ENCODE measurements around the gene HBG1. TPM values are rescaled to one million over a fixed set of nuclear protein-coding genes. Genes with fewer than 3 reads are reported as not detected.
A peak's percentile ranks its signal among the peaks of the same experiment; 100 is the strongest.

HBG1 gene
- total RNA-seq, 1 experiment from 2014 or later = 2.3 TPM

DNA sequence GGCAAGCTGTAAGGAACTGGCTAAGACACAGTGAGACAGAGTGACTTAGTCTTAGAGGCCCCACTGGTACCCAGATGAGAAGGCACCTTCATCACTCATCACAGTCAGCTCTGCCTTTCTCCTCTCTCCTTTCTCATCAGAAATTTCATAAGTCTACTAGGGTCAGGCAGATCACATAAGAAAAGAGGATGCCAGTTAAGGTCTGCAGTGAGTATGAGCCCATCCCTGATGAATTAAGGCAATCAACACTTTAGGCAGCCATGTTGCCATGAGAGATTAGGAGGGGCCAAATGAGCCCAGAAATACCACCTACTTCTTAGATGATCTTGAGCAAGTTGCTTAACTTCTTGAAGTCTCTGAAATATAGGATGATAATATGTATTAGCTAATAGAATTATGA is 31.9 kb upstream of the HBG1 start:
- BruUV-seq (replicated peaks) = no TSS peak
- Histone ChIP-seq H3K27ac (ENCODE audit: low read length) (no peak overlapping the region), H3K4me1 (ENCODE audit: control insufficient read depth, insufficient read depth, low read length) (peaks cover 7% of the 10 kb centered on the region; the same call in 1 of the 2 replicates), H3K4me3 (ENCODE audit: low read depth in 2 of 2, low read length in 2 of 2) (no peak overlapping the region), H3K36me3 (ENCODE audit: control insufficient read depth, insufficient read depth, low read length) (no peaks in the 10 kb centered on the region), H3K27me3 (ENCODE audit: control insufficient read depth, insufficient read depth, low read length) (no peaks in the 10 kb centered on the region), H3K9me3 (ENCODE audit: control insufficient read depth, insufficient read depth, low read depth, low read length) (no peaks in the 10 kb centered on the region)
- TF ChIP-seq, protein P1, sequence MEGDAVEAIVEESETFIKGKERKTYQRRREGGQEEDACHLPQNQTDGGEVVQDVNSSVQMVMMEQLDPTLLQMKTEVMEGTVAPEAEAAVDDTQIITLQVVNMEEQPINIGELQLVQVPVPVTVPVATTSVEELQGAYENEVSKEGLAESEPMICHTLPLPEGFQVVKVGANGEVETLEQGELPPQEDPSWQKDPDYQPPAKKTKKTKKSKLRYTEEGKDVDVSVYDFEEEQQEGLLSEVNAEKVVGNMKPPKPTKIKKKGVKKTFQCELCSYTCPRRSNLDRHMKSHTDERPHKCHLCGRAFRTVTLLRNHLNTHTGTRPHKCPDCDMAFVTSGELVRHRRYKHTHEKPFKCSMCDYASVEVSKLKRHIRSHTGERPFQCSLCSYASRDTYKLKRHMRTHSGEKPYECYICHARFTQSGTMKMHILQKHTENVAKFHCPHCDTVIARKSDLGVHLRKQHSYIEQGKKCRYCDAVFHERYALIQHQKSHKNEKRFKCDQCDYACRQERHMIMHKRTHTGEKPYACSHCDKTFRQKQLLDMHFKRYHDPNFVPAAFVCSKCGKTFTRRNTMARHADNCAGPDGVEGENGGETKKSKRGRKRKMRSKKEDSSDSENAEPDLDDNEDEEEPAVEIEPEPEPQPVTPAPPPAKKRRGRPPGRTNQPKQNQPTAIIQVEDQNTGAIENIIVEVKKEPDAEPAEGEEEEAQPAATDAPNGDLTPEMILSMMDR (IDR thresholded peaks at IDR 0.05) = no peak
- no peak for TF ChIP-seq TCF7L2 (IDR thresholded peaks at IDR 0.05; ENCODE audit: low read depth, low read length)
- TF ChIP-seq POLR2AphosphoS5 (IDR thresholded peaks at IDR 0.05; ENCODE audit: low read depth, low read length) = no peak
- TF ChIP-seq, protein P2, sequence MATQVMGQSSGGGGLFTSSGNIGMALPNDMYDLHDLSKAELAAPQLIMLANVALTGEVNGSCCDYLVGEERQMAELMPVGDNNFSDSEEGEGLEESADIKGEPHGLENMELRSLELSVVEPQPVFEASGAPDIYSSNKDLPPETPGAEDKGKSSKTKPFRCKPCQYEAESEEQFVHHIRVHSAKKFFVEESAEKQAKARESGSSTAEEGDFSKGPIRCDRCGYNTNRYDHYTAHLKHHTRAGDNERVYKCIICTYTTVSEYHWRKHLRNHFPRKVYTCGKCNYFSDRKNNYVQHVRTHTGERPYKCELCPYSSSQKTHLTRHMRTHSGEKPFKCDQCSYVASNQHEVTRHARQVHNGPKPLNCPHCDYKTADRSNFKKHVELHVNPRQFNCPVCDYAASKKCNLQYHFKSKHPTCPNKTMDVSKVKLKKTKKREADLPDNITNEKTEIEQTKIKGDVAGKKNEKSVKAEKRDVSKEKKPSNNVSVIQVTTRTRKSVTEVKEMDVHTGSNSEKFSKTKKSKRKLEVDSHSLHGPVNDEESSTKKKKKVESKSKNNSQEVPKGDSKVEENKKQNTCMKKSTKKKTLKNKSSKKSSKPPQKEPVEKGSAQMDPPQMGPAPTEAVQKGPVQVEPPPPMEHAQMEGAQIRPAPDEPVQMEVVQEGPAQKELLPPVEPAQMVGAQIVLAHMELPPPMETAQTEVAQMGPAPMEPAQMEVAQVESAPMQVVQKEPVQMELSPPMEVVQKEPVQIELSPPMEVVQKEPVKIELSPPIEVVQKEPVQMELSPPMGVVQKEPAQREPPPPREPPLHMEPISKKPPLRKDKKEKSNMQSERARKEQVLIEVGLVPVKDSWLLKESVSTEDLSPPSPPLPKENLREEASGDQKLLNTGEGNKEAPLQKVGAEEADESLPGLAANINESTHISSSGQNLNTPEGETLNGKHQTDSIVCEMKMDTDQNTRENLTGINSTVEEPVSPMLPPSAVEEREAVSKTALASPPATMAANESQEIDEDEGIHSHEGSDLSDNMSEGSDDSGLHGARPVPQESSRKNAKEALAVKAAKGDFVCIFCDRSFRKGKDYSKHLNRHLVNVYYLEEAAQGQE (IDR thresholded peaks at IDR 0.05; ENCODE audit: insufficient read depth in 1 of 2, low read depth in 2 of 2, low read length in 1 of 2) = no peak
- no peak for TF ChIP-seq SIN3A (IDR thresholded peaks at IDR 0.05; ENCODE audit: borderline replicate concordance, insufficient read depth, low read depth, low read length)
- DNase-seq (ENCODE audit: low read depth, low spot score) (no peak), ATAC-seq (no peak)
- in situ Hi-C loops (cut with HindIII; ENCODE audit: low pct_unique_long_range_greater_than_20kb, low sequenced_read_pairs) (no loop called here), intact Hi-C loops (cut with micrococcal nuclease; ENCODE audit: unreplicated experiment) (loop anchor here (10.0 kb wide), 1 partner anchor 1097 kb away; no protein-coding TSS in a partner anchor)
- ChIA-PET CTCF (no interaction called here), POLR2A (no interaction called here)

DNA sequence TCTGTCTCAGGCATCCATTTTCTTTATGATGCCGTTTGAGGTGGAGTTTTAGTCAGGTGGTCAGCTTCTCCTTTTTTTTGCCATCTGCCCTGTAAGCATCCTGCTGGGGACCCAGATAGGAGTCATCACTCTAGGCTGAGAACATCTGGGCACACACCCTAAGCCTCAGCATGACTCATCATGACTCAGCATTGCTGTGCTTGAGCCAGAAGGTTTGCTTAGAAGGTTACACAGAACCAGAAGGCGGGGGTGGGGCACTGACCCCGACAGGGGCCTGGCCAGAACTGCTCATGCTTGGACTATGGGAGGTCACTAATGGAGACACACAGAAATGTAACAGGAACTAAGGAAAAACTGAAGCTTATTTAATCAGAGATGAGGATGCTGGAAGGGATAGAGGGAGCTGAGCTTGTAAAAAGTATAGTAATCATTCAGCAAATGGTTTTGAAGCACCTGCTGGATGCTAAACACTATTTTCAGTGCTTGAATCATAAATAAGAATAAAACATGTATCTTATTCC is 31.0 kb upstream of the HBG1 start:
- no peaks in the 10 kb centered on the region for H3K36me3 ChIP-seq (ENCODE audit: control insufficient read depth, insufficient read depth, low read length)

More for the DNA sequence above, 31.0 kb upstream of the HBG1 start:
- no peaks in the 10 kb centered on the region for H3K27me3 ChIP-seq (ENCODE audit: control insufficient read depth, insufficient read depth, low read length)
- DNase-seq (ENCODE audit: low read depth, low spot score) = peak; percentile 100
- no peak overlapping the region for H3K4me3 ChIP-seq (ENCODE audit: low read depth in 2 of 2, low read length in 2 of 2)
- ChIA-PET POLR2A (no interaction called here), CTCF (no interaction called here)
- intact Hi-C loops (cut with micrococcal nuclease; ENCODE audit: unreplicated experiment) (loop anchor here (10.0 kb wide), 1 partner anchor 1096 kb away; no protein-coding TSS in a partner anchor), in situ Hi-C loops (cut with HindIII; ENCODE audit: low pct_unique_long_range_greater_than_20kb, low sequenced_read_pairs) (no loop called here)
- no peaks in the 10 kb centered on the region for H3K9me3 ChIP-seq (ENCODE audit: control insufficient read depth, insufficient read depth, low read depth, low read length)
- H3K27ac ChIP-seq (ENCODE audit: low read length) = no peak overlapping the region
- H3K4me1 ChIP-seq (ENCODE audit: control insufficient read depth, insufficient read depth, low read length) = peaks cover 7% of the 10 kb centered on the region; the same call in 1 of the 2 replicates
- TF ChIP-seq POLR2AphosphoS5 (IDR thresholded peaks at IDR 0.05; ENCODE audit: low read depth, low read length) = peak; percentile 25; the same call in 1 of the 2 replicates
- TF ChIP-seq, protein P2 (IDR thresholded peaks at IDR 0.05; ENCODE audit: insufficient read depth in 1 of 2, low read depth in 2 of 2, low read length in 1 of 2) = no peak
- peak; percentile 99 for ATAC-seq
- BruUV-seq (replicated peaks) = no TSS peak
